GM19455 (cell line): Measurements from ENCODE around the gene TRABD2B.

Source experiments
- ATAC-seq: cut with Tn5 transposase; IDR thresholded peaks from one replicate; pipeline ENCODE4 v1.9.1; 2021; ENCODE audit not compliant: unreplicated experiment

Gene TRABD2B

DNA sequence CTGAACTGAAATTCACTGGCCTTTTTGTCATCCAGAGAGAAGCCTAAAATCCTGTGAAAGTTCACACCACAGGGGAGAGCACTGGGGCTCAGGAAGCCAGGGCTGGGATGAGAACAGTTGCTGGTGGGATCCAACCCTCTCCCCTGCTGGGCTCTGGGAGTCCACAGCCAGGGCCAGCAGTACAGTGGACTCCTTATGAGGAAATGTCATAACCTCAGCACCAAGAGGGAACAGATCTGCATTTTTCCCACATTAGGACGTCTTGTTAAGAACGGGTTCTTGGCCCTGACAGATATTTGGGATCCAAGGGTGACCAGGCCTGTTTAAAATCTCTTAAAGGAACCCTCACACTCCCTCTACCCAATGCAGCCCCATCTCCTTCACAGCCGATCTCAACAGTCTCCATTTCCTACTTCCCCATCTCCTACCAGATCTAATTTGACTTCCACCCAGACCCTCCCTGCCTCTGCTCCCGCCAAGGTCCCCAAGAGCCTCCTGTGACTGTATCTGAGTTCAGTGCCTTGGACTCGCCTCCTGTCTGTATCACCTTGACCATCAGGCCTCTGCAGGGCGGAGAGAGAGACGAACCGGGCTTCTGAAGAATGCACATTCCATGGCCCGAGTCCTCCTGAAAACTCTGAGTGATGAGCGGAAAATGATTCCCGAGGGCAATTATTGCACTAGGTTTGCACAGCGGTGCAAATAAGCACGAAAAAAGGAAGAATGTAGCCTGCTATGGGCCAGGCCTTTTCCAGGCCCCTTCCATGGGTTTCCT, 159.9 kb downstream of the TRABD2B start:
- no peak for ATAC-seq

DNA sequence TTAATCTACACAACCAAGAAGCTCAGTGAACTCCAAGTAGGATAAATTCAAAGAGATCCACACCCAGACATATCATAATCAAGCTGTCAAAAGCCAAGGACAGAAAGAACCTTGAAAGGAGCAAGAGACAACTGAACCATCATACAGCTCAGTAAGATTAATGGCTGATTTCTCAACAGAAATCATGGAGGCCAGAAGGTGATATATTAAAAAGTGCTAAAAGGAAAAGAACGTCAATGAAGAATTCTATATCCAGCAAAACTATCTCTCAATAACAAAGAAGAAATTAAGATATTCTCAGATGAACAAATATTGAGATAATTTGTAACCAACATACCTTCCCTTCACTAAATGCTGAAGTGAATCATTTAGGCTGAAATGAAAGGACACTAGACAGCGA, 161.8 kb downstream of the TRABD2B start:
- ATAC-seq = no peak

DNA sequence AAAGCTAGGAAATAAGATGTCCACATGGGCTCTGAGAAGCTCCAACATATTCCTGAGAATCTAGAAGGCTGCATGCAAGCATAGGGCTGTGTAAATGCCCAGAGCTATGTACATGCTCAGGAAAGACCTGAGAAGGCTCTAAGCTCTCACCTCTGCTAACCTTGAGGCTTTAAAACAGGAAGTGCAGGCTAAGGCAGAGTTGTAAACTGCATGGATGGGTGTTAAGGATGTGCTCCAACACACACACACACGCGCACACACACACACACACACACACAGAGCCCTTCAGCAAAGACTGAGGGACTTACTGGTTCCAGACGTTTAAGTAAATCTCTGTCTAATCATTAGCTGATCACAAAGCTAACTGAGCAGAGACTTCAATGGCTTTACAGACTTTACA, 162.9 kb downstream of the TRABD2B start:
- ATAC-seq = no peak

DNA sequence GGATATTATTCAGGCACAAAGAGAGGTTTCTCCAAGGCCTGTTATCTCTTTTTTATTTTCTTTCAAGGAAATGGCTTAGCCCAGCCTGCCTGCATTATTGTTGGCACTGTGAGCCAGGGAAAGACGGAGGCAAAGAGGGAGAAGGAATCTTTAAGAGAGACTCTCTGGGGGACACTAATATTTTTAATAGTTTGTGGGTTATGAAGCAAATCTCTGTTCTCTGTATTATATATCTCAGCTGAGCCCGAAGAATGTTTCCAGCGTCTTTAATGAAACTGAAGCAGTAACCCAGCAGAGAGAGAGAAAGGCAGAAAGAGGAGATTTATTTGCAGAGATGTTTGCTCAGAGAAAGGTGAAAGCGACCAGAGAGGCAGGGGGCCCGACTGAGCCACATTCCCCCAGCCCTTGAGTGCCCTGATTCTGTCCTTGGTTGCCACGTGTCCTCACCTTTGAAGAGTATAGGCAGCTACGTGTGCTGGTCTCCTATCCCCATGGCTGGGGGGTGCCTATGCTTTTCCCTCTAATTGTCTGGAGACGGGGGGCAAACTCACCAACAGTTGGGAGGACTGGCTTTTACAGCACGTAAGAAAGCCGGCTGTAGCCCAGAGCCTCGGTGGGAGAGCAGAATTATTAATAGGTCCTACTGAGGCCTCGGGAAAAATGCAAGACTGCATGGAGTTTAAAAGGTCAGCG, 166.4 kb downstream of the TRABD2B start:
- ATAC-seq = no peak

DNA sequence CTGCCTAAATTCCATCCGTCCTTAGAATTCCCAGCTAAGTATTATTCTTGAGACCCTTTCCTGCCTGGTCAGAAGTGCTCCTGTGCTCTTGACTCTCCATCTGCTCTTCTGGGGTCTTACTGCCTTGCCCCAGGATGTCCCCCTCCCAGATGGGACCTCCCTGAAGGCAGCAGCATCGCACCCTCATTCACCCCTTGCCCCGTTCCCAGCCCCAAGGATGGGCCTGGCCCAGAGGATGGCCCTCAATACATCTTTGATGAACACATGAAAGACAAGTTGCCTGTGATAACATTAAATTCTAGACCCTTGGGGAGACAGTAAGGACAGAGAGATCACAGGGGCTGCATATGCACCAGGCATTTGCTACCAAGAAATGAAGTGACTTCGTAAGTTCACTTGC, 167.2 kb downstream of the TRABD2B start:
- no peak for ATAC-seq

DNA sequence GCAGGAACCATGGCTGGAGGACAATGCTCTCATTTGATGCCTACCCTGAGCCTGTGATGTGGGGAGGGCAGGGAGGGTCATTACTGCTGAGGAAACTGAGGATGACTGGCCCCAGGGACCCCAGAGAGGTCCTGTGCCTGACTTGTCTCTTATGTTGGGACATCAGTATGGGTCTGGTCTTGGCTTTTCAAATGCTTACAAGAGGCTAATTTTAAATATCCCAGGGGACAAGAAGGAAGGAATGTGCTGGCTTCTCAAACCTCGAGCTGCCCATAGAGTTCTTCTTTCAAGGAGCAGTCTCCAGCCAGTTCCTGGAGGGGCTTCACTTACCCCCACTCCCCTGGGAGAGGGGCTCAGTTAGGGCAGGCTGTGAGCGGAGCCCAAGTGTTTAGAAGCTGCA, 168.2 kb downstream of the TRABD2B start:
- no peak for ATAC-seq

DNA sequence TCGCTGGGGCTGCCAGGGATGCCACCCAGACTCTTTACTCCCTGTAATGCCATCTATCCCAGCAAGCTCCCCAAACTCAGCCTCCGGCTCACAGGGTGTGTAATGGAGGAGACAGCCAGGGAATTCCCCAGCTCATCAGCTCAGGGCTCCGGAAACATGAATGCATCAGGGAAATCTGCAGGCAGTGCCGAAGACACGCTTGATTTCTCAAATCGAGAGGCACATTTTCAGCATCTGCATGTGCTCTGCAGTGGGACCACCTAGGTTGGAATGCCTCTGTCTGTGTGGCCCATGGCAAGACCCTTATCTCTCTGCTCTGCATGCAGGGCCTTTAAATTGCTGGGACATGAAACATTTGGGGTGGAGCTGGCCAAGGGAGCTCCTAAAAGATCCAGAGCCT, 170.1 kb downstream of the TRABD2B start:
- no peak for ATAC-seq

DNA sequence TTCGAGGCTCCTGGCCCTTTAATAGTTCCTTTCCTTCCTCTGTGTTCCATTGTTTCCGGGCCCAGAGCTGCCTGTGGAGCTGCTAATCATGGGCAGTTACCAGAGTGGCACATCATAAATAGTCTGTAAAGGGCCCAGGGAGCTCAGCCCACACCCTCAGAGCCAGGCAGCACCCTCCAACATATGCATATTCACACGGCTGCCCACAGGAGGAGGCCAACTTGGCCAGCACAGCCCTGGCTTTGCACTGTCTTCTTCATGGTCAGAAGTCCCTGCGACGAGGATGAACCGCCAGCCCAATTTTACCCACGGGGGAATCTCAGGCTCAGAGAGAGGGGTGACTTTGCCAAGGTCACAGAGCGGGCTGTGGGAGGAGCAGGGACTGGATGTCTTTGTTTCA, 172.5 kb downstream of the TRABD2B start:
- no peak for ATAC-seq

DNA sequence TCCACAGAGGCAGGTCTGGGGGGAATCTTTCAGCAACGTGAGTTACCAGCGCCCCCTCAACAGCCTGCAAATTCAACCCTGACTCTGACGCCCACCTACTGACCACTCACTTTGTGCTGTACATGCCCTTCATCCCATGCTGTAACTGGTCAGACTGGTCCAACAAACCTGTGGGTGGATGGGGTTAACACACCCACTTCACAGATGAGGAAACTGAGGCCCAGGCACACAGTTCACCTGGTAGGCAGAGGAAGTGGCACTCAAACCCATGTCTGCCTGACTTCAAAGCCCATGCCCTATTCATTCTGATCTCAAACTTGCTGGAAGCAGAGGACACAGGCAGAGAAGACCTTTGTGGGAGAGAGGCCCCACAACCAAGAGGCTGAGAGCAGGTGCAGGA, 172.9 kb downstream of the TRABD2B start:
- no peak for ATAC-seq

DNA sequence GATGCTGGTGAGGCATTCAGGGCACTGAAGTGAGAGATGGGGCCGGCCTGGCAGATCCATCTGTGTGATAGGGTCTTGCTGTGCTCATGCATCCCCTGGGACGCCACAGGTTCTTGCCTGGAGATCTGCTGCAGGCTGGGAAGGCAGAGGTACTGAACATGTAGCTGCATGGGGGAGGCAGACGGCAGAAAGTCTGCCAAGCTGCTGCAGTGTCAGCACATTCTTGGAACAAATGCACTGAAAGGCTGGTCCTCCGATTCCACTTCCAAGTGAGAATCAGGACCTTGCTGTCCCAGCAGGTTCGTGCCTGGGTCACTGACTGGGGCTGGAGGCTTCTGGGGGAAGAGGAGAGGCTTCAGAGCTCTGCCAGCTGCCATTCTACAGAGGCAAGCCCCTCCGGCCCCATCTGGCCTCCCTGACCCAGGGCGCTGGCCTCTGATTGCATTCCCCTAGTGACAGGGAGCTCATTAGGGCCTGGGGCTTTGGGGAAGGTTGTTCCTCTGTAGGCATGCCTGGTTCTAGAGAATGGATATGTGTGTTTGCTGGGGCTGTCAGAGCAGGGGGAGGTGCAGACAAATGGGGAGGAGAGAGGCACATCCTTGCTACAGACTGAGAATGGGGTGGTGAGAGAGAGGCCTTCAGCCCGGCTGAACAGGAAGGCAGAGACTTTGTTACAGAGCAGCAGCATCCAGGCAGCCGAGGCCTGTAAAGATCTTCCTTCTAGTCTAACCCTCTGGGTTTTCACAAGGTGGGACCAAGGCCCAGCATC, 174.0 kb downstream of the TRABD2B start:
- ATAC-seq = no peak

DNA sequence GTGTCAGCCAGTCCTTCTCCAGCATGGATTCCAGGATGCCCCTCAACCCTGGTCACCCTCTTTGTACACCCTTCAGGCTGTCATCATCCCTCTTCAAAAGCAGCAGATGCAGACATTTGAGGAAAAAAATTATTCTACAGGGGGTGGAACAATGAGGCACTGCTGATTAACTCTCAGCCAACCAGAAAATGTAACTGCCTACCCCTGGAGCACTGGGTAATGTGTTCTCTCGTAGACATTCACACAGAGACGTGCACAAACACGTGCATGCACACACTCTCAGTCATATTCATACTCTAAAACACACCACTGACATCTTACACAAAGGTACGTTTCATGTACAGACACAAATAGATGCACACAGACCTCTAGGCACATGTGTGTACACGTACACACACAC, 175.4 kb downstream of the TRABD2B start:
- ATAC-seq = no peak

DNA sequence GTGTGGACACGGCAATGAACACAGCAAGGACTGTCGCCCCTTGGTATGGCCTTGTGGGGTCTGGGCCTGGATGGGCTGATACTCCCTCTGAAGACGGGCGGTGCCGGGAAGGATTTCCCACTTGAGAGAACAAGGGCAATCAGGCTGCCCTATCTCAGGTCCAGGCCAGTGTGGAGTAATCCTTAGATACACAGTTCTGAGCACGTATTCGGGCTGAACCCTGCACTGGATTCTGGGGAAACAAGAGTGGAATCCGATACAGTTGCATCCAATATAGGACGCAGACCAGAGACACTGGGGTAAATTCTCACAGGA, 177.7 kb downstream of the TRABD2B start:
- no peak for ATAC-seq

DNA sequence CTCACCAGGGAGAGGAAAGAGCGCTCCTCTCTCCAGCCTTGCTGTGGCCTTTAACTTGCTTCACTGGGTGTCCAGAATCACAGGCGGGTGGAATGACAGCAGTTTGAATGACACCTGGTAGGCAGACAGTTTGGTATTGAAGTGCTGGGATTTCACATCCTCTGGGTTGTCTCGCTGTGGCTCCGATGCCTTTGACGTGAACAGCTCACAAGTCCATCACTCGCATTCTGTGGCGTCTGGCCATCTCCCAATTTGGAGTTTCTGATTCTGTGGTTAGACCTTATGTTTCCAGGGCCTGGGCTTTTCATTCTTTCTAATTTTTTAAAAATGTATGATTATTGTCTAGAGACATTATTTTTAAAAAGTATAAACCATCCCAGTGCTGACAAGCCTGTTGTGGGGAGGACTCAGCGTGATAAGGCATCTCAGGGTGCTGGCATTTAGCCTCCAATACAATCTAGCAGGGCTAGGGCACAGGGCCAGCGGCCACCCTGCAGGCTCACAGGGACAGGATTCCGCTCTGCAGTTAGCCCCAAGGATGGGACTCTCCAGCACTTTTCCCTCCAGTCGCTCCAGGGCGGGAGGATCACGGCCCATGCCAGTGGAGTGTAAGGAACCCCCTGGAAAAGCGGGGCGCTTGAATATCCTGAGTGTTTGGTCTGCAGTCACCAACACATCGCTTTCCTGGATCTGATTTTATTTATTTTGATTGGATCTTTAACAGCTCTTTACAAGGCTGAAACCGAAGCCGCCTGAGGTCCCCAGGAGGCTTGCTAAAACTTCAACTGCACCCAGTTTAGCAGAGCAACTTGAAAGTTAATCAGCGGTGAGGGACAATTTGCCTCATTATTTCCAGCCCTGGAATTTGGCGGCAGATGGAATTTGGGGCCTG, 178.3 kb downstream of the TRABD2B start:
- ATAC-seq = no peak

DNA sequence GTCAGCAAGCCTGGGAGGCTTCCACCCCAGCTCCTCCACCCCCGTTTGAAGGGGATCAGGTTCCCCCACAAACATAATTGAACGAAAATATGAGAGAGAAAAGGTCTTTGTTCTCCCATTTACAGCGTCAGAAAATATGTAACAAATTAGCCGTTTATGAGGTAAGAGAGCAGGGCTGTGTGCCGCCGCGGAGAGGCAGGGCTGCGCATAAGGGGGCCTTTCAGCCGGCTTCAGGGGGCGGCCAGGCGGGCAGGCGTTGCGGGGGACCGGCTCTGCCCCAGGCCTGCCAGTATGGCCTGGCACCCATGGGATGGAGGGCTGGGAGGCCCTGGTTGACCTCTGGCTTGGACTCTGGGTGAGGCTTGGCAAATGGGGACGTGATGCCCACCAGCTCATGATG, 179.3 kb downstream of the TRABD2B start:
- ATAC-seq = no peak

DNA sequence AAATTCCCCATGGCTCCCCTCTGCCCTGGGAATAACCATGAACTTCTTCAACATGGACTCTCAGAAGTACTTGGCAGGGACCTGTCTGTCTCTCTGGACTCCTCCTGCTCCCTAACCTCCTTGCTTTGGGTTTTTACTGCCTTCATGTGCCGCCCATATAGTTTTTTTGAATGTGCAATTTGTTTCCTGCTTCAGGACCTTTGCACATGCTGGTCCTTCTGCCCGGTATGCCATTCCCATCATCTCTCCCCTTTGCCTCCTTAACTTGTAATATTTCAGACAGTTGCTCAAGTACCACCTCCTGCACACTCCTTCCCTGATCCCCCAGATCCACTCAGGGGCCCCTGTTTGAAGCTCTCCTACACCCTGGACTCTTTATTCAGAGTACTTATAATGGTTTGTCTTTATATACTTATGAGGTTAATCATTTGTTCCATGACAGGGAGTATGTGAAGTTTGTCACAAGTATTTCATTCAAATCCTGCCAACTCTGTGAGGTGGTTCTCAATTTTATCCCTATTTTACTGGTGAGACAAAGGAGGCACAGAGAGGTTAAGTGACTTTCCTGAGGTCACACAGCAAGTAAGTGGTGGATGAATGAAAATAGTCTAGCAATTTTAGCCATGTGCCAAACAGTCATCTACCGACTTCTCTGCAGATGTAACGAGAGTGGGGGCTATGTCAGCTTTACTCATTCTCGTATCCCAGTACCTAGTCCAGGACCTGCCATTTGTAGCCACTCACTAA, 180.7 kb downstream of the TRABD2B start:
- ATAC-seq = no peak

DNA sequence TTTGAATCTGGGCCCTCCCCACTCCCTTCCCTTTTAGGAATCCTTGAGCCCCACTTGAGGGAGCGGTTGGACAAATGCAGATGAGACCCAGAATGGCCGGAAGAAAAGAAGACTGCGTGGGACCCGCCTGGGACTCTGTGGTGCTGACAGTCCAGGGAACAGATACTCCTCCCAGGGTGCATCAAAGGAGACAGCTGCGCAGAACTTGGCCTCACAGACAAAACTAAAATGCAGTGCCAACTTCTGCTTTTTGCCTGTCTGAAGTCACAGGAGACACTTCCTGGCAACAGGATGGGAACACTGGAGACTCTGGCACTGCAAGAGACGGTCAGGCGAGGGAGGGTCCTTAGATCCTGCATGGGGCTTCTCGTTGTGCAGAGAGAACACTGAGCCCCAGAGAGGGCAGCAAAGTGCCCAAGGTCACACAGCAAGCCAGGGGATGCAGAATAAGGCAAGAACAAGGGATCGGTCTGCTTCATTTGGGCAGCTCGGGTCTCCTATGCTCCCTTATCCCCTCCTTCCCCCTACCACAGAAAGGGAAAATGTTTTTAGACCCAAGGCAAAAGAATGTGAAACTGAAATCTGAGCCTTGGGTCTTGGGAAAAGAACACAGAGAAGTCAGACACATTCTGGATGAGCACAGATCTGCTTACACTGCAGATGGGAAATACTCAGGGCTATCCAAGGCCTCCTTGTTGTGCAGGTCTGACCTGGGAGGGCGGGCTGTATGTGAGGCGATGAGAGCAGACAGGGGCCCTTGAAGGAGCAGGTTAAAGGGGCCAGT, 182.4 kb downstream of the TRABD2B start:
- ATAC-seq = no peak

DNA sequence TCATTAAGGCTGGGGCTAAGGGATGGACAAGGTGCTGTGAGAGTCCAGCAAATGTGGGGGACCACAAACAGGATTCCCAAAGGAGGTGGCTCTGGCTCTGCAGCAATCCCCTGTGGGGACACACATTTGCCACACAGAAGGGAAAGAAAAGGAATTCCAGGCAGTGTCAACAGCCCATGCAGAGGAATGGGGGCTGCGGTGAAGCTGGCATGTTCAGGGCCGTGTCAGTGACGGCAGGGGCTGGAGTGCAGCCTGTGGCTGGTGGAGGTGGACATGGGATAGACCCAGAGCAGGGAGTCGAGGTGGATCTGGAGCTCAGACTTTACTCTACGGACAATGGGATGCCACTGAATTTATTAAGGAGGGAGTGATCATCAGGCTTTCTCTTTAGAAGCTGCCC, 183.2 kb downstream of the TRABD2B start:
- no peak for ATAC-seq

DNA sequence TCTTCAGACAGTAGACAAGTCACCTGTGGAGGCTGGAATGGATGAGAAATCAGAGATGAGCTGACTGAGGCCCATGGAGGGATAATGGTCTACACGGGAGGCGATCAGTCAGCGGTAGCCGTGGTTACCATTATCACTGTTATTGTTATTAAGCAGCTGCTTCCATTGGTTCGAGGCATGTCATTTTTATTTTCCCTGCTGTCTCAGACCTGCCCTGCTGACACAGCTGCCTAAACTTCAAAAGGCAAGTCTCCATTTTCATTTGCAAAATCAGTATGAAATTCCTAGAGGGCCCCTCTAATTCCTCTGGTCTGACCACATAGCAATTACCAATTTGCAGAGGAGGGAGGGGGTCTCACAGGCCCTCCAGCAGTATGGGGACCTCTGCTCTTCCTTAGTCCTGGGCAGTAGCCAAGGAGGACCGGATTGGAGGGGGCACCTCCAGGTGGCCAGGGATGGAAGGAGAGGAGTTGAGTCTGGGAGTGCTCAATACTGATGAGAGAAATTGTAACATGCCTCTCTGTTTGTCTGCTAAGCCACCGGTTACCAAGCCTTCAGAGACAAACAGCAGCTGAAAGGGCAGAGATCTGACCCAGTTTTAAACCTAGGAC, 184.2 kb downstream of the TRABD2B start:
- ATAC-seq = no peak

DNA sequence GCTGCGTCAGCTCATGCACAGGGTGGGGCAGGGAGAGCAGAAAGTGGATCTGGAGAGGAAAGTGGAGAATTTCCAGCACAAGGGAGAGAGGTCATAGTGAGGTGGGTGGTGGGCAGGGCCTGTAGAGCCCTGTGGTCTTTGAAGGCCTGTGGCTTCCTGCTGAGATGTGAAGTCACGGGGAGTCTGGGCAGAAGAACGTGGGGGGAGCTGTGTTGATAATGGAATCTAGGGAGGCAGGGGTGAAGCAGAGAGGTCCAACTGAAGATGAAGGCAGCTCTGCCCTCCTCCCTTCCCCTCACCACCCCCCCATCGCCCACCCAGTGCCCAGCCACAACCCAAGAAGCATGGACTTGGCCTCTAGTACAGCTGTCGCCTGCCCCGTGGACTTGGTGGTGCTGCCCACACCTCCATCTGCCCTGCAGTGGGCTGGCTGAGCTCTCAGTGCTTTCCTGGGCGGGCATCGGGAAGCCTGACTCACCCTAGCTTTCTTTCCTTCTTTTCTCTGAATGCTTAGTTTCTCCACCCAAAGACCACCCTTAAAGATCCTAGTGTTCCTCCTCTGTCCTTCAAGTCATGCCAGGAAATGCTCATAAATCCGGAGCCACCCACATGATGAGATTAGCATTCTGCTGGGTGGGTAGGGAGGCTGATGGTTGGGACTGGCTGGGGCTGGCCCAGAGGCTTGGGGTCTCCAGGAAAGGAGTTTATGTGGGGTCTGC, 186.1 kb downstream of the TRABD2B start:
- no peak for ATAC-seq
